MM.1S (cell line): ENCODE data around the gene ENTPD6.

Experiments
- DNase-seq: peaks from one replicate; pipeline ENCODE4 v3.0.0-alpha.2; 2015
- H2AFZ ChIP-seq: fragments of 300-600 bp; sonication (generic); 2 replicates; pipeline ENCODE4 v1.6.0; 2016; ENCODE audit warnings: antibody characterized with exemption, low read length
- H3F3A ChIP-seq: fragments of 300-600 bp; sonication (generic); 2 replicates; pipeline ENCODE4 v1.6.1; 2016; ENCODE audit warnings: mild to moderate bottlenecking, antibody characterized with exemption, low read length, moderate library complexity, mixed read lengths; ENCODE audit not compliant: insufficient read depth
- H3K27ac ChIP-seq: fragments of 300-600 bp; sonication (generic); 2 replicates; pipeline ENCODE4 v1.5.1; 2016; ENCODE audit warnings: mild to moderate bottlenecking, low read length
- H3K27me3 ChIP-seq: fragments of 300-600 bp; sonication (generic); replicated peaks from 2 replicates; pipeline ENCODE4 v1.6.0; 2016; ENCODE audit warnings: low read length; ENCODE audit not compliant: insufficient read depth
- H3K36me3 ChIP-seq: fragments of 300-600 bp; sonication (generic); replicated peaks from 2 replicates; pipeline ENCODE4 v1.6.1; 2016; ENCODE audit warnings: mild to moderate bottlenecking, low read length, mixed read lengths; ENCODE audit not compliant: insufficient read depth
- H3K4me1 ChIP-seq: fragments of 300-600 bp; sonication (generic); 2 replicates; pipeline ENCODE4 v1.6.1; 2016; ENCODE audit warnings: low read length, mixed read lengths
- H3K4me2 ChIP-seq: fragments of 300-600 bp; sonication (generic); 2 replicates; pipeline ENCODE4 v1.6.0; 2016; ENCODE audit warnings: low read depth, low read length
- H3K4me3 ChIP-seq: fragments of 300-600 bp; sonication (generic); 2 replicates; pipeline ENCODE4 v1.5.1; 2016; ENCODE audit warnings: low read length, mixed read lengths
- H3K79me2 ChIP-seq: fragments of 300-600 bp; sonication (generic); 2 replicates; pipeline ENCODE4 v1.6.1; 2016; ENCODE audit warnings: mixed run types, low read length, mixed read lengths
- H3K9ac ChIP-seq: fragments of 300-600 bp; sonication (generic); 2 replicates; pipeline ENCODE4 v1.6.1; 2016; ENCODE audit warnings: low read length, mixed read lengths
- H3K9me2 ChIP-seq: fragments of 300-600 bp; sonication (generic); replicated peaks from 2 replicates; pipeline ENCODE4 v1.6.1; 2016; ENCODE audit warnings: mild to moderate bottlenecking, low read length, mixed read lengths; ENCODE audit not compliant: insufficient read depth
- H3K9me3 ChIP-seq: fragments of 300-600 bp; sonication (generic); replicated peaks from 2 replicates; pipeline ENCODE4 v1.6.1; 2016; ENCODE audit warnings: mild to moderate bottlenecking, low read length, mixed read lengths; ENCODE audit not compliant: insufficient read depth
- H4K20me1 ChIP-seq: fragments of 300-600 bp; sonication (generic); 2 replicates; pipeline ENCODE4 v1.6.1; 2016; ENCODE audit warnings: mild to moderate bottlenecking, low read length, moderate library complexity, mixed read lengths; ENCODE audit not compliant: insufficient read depth
- EZH2 ChIP-seq: fragments of 300-600 bp; sonication (generic); optimal IDR thresholded peaks from 2 replicates; pipeline ENCODE3; 2017; ENCODE audit warnings: low read depth, mild to moderate bottlenecking, antibody characterized with exemption, low read length, mixed read lengths
- EZH2phosphoT487 ChIP-seq: fragments of 300-600 bp; sonication (generic); IDR thresholded peaks from 2 replicates; pipeline ENCODE4 v1.6.1; 2018; ENCODE audit warnings: antibody characterized with exemption, low read length
- TF ChIP-seq, protein P1 (sequence below): fragments of 300-600 bp; sonication (generic); IDR thresholded peaks from 2 replicates; pipeline ENCODE4 v1.5.1; 2016; ENCODE audit warnings: antibody characterized with exemption, low read length, mixed read lengths

ENTPD6 gene

DNA sequence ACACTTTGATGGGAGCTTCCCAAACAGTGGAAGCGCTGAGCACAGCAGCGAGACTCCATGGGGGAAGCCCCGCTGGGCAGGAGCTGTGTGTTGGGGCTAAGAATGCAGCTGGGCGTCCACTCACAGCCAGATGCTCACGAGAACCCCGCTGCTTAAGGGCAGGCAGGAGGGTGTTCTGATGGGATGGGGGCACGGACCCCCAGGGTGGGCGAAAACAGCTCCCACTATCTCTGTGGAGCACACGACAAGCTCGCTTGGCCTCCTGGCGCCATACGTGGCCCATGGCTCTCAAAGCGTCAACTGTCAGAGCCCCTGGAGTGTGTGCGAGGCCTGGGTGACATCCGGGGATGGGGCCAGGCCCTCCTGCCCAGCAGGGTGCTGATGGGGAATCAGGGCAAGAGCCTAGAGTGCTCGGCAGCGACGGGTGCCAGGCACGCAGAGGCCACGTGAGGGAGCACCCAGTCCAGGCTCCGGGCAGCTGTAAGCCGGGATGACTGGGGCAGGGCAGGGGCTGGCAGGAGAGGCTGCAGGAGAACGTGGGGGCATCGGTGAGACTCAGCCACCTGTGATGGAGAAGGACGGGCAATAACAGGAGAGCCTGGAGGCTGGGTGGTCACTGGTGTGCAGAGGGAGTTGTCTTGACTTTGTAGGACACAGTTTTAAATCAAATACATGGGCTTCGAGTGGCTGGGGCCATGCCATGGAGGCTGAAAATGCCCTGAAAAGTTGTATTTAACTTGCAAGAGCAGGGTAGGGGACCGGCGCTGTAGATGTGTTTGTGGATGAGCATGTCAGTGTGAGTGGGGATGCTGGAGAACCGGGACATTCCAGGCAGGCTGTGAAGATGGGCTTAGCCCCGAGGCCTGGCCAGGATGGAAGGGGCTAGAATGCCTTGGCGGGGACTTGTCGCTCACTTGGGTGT is 79.6 kb downstream of the ENTPD6 start:
- DNase-seq, result no peak
- no peaks in the 10 kb centered on the region for H3K9me3 ChIP-seq
- no peaks in the 10 kb centered on the region for H4K20me1 ChIP-seq
- TF ChIP-seq, protein P1, sequence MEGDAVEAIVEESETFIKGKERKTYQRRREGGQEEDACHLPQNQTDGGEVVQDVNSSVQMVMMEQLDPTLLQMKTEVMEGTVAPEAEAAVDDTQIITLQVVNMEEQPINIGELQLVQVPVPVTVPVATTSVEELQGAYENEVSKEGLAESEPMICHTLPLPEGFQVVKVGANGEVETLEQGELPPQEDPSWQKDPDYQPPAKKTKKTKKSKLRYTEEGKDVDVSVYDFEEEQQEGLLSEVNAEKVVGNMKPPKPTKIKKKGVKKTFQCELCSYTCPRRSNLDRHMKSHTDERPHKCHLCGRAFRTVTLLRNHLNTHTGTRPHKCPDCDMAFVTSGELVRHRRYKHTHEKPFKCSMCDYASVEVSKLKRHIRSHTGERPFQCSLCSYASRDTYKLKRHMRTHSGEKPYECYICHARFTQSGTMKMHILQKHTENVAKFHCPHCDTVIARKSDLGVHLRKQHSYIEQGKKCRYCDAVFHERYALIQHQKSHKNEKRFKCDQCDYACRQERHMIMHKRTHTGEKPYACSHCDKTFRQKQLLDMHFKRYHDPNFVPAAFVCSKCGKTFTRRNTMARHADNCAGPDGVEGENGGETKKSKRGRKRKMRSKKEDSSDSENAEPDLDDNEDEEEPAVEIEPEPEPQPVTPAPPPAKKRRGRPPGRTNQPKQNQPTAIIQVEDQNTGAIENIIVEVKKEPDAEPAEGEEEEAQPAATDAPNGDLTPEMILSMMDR, result no peak
- TF ChIP-seq EZH2phosphoT487 (no peak), EZH2 (no peak)
- H3F3A ChIP-seq, result no peaks in the 10 kb centered on the region
- H3K27me3 ChIP-seq, result no peaks in the 10 kb centered on the region
- H3K79me2 ChIP-seq, result peaks cover 5% of the 10 kb centered on the region
- H3K36me3 ChIP-seq, result peaks cover 8% of the 10 kb centered on the region
- H3K4me2 ChIP-seq, result no peak overlapping the region
- H3K4me1 ChIP-seq, result no peaks in the 10 kb centered on the region
- no peaks in the 10 kb centered on the region for H3K9me2 ChIP-seq
- no peak overlapping the region for H3K4me3 ChIP-seq
- H3K9ac ChIP-seq, result no peak overlapping the region
- H3K27ac ChIP-seq, result no peak overlapping the region
- no peak overlapping the region for H2AFZ ChIP-seq

DNA sequence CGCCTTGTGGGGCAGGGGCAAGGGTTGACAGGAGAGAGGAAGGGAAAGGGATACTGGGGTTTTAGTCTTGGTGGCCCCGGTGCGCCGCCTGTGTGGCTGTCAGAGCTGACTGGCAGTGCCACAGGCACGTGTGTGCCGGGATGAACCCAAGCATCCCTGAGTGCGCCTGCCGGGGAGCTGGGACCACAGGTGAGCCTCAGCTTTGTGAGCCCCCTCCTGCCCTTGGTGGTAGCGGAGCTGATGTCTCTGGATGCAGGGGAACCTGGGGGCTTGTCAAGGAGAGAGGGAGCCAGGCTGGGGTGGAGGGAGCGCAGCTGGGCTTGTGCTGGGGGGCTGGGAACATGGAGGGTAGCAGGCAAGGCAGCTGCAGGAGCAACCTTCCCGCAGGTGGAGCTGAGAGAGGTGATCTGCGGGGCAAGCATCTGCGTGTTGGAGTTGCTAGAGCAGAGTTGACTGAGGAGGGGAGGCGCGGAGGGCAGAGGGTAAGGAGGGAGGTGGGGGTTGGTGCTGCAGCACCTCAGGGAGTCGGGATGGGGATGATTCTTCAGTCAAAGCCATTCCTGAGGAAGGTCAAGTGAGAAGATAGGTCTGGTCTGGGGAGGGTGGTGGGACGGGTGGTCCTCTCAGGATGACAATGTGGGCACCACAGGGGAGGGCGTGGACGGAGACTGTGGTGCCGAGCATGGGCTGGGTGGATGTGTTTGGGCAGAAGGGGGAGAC is 80.5 kb downstream of the ENTPD6 start:
- Histone ChIP-seq H3K4me2 (no peak overlapping the region), H4K20me1 (no peaks in the 10 kb centered on the region), H3K4me1 (peaks cover 4% of the 10 kb centered on the region)

More for the DNA sequence above, 80.5 kb downstream of the ENTPD6 start:
- Histone ChIP-seq H3K9me2 (no peaks in the 10 kb centered on the region), H2AFZ (no peak overlapping the region), H3K9ac (no peak overlapping the region), H3K36me3 (peaks cover 7% of the 10 kb centered on the region), H3K27ac (no peak overlapping the region), H3K79me2 (peaks cover 5% of the 10 kb centered on the region), H3K27me3 (no peaks in the 10 kb centered on the region), H3K4me3 (no peak overlapping the region), H3F3A (no peaks in the 10 kb centered on the region), H3K9me3 (no peaks in the 10 kb centered on the region)
- no peak for DNase-seq
- no peak for TF ChIP-seq EZH2
- no peak for TF ChIP-seq EZH2phosphoT487
- TF ChIP-seq, protein P1, result no peak
